HepG2 (cell line): ENCODE measurements around the gene DHX58. TPM values are rescaled to one million over a fixed set of nuclear protein-coding genes. Genes with fewer than 3 reads are reported as not detected.
A peak's percentile ranks its signal among the peaks of the same experiment; 100 is the strongest.

ENCODE experiments used
- DNMT1 ChIP-seq: sonication (generic); formaldehyde crosslinking; IDR thresholded peaks from 2 replicates; pipeline ENCODE4 v1.5.1; 2020; ENCODE audit warnings: mild to moderate bottlenecking, missing genetic modification reagents
- HNRNPK ChIP-seq: fragments of 200-400 bp; formaldehyde crosslinking; IDR thresholded peaks from 2 replicates; pipeline ENCODE4 v1.6.1; 2018; ENCODE audit warnings: low read length, low read depth, moderate library complexity, mild to moderate bottlenecking; ENCODE audit not compliant: poor library complexity, severe bottlenecking
- MLLT10 ChIP-seq: sonication (generic); formaldehyde crosslinking; IDR thresholded peaks from 2 replicates; pipeline ENCODE4 v1.4.0; 2020; ENCODE audit warnings: missing genetic modification reagents
- NFIC ChIP-seq: IDR thresholded peaks from 2 replicates; pipeline ENCODE4 v1.6.1; 2012; ENCODE audit warnings: mild to moderate bottlenecking, low read length, inconsistent platforms
- SATB2 ChIP-seq: sonication (generic); formaldehyde crosslinking; IDR thresholded peaks from 2 replicates; pipeline ENCODE4 v1.5.0; 2020; ENCODE audit warnings: missing genetic modification reagents
- STAT6 ChIP-seq: sonication (generic); formaldehyde crosslinking; IDR thresholded peaks from 2 replicates; pipeline ENCODE4 v1.4.0; 2020; ENCODE audit warnings: missing genetic modification reagents, mild to moderate bottlenecking, borderline replicate concordance
- ZNF24 ChIP-seq: fragments of 450-650 bp; IDR thresholded peaks from 2 replicates; pipeline ENCODE4 v1.6.1; 2017; ENCODE audit warnings: antibody characterized with exemption, mild to moderate bottlenecking
- ZNF367 ChIP-seq: sonication (generic); formaldehyde crosslinking; IDR thresholded peaks from 2 replicates; pipeline ENCODE4 v1.4.0; 2020; ENCODE audit warnings: missing genetic modification reagents, borderline replicate concordance
- polyA plus RNA-seq, 8 experiments: library from polyadenylated mRNA; depleted of rRNA in 3 of 8; stranded (reverse) in 7 of 8; unstranded in 1 of 8; fragments of >200 nt; fragmentation: Illumina TruSeq in 4 of 8; extraction: Trizol in 4 of 8; gene quantifications; 2 replicates each; pipeline versions ENCODE4 v1.2.1 to v1.2.3, GENCODE V29; 2011 to 2016; ENCODE audit warnings: low read depth in 4 of 8, missing spikeins in 1 of 8, mixed read lengths in 1 of 8; ENCODE audit not compliant: insufficient read depth in 1 of 8
- total RNA-seq, 5 experiments: library from RNA; depleted of rRNA; stranded (reverse); fragments of >200 nt; fragmentation: Illumina TruSeq; extraction: Trizol; gene quantifications; 2 replicates each; pipeline ENCODE4 v1.2.3, GENCODE V29; 2016; ENCODE audit warnings: low read depth in 1 of 5
- TF ChIP-seq, protein P1 (sequence below): sonication (generic); formaldehyde crosslinking; IDR thresholded peaks from one replicate; pipeline ENCODE4 v1.5.1; 2020; ENCODE audit warnings: mild to moderate bottlenecking, missing genetic modification reagents; ENCODE audit errors: not compliant biosample characterization
- TF ChIP-seq, protein P2 (sequence below): sonication (generic); formaldehyde crosslinking; IDR thresholded peaks from 2 replicates; pipeline ENCODE4 v1.5.0; 2020; ENCODE audit warnings: mild to moderate bottlenecking, missing genetic modification reagents, borderline replicate concordance

DHX58 gene
- total and polyA plus RNA-seq, 2 of the 13 experiments (the other 11 are each of a cell fraction or from before 2014, with no cell fraction given) = 6.7 to 7.8 TPM

- TF ChIP-seq, protein P1, sequence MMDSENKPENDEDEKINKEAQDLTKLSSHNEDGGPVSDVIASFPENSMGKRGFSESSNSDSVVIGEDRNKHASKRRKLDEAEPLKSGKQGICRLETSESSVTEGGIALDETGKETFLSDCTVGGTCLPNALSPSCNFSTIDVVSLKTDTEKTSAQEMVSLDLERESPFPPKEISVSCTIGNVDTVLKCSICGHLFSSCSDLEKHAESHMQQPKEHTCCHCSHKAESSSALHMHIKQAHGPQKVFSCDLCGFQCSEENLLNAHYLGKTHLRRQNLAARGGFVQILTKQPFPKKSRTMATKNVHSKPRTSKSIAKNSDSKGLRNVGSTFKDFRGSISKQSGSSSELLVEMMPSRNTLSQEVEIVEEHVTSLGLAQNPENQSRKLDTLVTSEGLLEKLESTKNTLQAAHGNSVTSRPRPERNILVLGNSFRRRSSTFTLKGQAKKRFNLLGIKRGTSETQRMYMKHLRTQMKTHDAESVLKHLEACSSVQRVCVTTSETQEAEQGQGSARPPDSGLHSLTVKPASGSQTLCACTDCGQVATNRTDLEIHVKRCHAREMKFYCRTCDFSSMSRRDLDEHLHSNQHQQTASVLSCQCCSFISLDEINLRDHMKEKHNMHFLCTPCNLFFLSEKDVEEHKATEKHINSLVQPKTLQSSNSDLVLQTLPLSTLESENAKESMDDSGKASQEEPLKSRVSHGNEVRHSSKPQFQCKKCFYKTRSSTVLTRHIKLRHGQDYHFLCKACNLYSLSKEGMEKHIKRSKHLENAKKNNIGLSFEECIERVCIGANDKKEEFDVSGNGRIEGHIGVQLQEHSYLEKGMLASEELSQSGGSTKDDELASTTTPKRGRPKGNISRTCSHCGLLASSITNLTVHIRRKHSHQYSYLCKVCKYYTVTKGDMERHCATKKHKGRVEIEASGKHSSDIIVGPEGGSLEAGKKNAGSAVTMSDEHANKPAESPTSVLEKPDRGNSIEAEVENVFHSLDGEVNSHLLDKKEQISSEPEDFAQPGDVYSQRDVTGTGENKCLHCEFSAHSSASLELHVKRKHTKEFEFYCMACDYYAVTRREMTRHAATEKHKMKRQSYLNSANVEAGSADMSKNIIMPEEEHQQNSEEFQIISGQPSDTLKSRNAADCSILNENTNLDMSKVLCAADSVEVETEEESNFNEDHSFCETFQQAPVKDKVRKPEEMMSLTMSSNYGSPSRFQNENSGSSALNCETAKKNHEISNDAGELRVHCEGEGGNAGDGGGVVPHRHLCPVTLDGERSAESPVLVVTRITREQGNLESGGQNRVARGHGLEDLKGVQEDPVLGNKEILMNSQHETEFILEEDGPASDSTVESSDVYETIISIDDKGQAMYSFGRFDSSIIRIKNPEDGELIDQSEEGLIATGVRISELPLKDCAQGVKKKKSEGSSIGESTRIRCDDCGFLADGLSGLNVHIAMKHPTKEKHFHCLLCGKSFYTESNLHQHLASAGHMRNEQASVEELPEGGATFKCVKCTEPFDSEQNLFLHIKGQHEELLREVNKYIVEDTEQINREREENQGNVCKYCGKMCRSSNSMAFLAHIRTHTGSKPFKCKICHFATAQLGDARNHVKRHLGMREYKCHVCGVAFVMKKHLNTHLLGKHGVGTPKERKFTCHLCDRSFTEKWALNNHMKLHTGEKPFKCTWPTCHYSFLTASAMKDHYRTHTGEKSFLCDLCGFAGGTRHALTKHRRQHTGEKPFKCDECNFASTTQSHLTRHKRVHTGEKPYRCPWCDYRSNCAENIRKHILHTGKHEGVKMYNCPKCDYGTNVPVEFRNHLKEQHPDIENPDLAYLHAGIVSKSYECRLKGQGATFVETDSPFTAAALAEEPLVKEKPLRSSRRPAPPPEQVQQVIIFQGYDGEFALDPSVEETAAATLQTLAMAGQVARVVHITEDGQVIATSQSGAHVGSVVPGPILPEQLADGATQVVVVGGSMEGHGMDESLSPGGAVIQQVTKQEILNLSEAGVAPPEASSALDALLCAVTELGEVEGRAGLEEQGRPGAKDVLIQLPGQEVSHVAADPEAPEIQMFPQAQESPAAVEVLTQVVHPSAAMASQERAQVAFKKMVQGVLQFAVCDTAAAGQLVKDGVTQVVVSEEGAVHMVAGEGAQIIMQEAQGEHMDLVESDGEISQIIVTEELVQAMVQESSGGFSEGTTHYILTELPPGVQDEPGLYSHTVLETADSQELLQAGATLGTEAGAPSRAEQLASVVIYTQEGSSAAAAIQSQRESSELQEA (CRISPR knock-in tag) = no peak
- no peak for TF ChIP-seq STAT6
- TF ChIP-seq ZNF367 (CRISPR knock-in tag) = no peak
- no peak for TF ChIP-seq DNMT1 (CRISPR knock-in tag)
- TF ChIP-seq NFIC = no peak
- TF ChIP-seq ZNF24 = no peak
- TF ChIP-seq MLLT10 (CRISPR knock-in tag) = no peak
- no peak for TF ChIP-seq SATB2 (CRISPR knock-in tag)
- TF ChIP-seq HNRNPK = no peak
- TF ChIP-seq, protein P2, sequence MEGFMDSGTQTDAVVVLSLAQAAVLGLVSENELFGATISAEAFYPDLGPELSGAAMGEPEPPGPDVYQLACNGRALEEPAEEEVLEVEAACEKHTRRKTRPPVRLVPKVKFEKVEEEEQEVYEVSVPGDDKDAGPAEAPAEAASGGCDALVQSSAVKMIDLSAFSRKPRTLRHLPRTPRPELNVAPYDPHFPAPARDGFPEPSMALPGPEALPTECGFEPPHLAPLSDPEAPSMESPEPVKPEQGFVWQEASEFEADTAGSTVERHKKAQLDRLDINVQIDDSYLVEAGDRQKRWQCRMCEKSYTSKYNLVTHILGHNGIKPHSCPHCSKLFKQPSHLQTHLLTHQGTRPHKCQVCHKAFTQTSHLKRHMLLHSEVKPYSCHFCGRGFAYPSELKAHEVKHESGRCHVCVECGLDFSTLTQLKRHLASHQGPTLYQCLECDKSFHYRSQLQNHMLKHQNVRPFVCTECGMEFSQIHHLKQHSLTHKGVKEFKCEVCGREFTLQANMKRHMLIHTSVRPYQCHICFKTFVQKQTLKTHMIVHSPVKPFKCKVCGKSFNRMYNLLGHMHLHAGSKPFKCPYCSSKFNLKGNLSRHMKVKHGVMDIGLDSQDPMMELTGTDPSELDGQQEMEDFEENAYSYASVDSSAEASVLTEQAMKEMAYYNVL (CRISPR knock-in tag) = peak; percentile 35; the same call in 1 of the 2 replicates
Observed at GRCh38 chr17:42135664-42136653, 23.4 kb upstream of the DHX58 start (continued).
